Naive B cell (primary cell): ENCODE measurements around the gene RBMS1. TPM values are rescaled to one million over a fixed set of nuclear protein-coding genes. Genes with fewer than 3 reads are reported as not detected.

Experiments
- ATAC-seq, 2 donors: fragments of 150-1000 bp; cut with Tn5 transposase; 2 replicates each; pipeline ENCODE4 v1.10.0; 2021; ENCODE audit warnings: low read depth in 2 of 2, mild to moderate bottlenecking in 2 of 2, moderate library complexity in 2 of 2
- DNase-seq: peaks from one replicate; pipeline ENCODE4 v3.0.0; 2022
- H3K27ac Mint-ChIP-seq, 6 donors: one replicate each; pipeline ENCODE4 v1.8.0; 2020 to 2022; ENCODE audit warnings: mild to moderate bottlenecking in 6 of 6, mixed read lengths in 6 of 6, moderate library complexity in 5 of 6, inconsistent platforms in 2 of 6
- H3K27me3 Mint-ChIP-seq, 3 donors: one replicate each; pipeline ENCODE4 v1.8.0; 2021 to 2022; ENCODE audit warnings: mixed read lengths in 3 of 3, mild to moderate bottlenecking in 1 of 3
- H3K36me3 Mint-ChIP-seq, 2 donors: one replicate each; pipeline ENCODE4 v1.8.0; 2020 to 2022; ENCODE audit warnings: mixed read lengths in 2 of 2, inconsistent platforms in 1 of 2, mild to moderate bottlenecking in 1 of 2
- H3K4me1 Mint-ChIP-seq, 3 donors: one replicate each; pipeline ENCODE4 v1.8.0; 2020 to 2022; ENCODE audit warnings: mixed read lengths in 3 of 3, inconsistent platforms in 1 of 3, mild to moderate bottlenecking in 1 of 3, moderate library complexity in 1 of 3
- H3K4me3 Mint-ChIP-seq, 8 donors: one replicate each; pipeline ENCODE4 v1.8.0; 2020 to 2022; ENCODE audit warnings: mild to moderate bottlenecking in 8 of 8, mixed read lengths in 8 of 8, moderate library complexity in 8 of 8, inconsistent platforms in 2 of 8
- H3K9me3 Mint-ChIP-seq, 7 donors: one replicate each; pipeline ENCODE4 v1.8.0; 2020 to 2022; ENCODE audit warnings: mixed read lengths in 7 of 7, mild to moderate bottlenecking in 5 of 7, inconsistent platforms in 2 of 7, moderate library complexity in 1 of 7
- polyA plus RNA-seq, 6 donors: library from polyadenylated mRNA; unstranded; fragments of 300-500 nt; fragmentation: Illumina TruSeq; gene quantifications; one replicate each; pipeline ENCODE4 v1.2.3, GENCODE V29; 2021; ENCODE audit warnings: low read depth in 6 of 6

Gene RBMS1
- polyA plus RNA-seq, 6 donors from 2014 or later: 40.1 to 89.0 (median 49.9) TPM

DNA sequence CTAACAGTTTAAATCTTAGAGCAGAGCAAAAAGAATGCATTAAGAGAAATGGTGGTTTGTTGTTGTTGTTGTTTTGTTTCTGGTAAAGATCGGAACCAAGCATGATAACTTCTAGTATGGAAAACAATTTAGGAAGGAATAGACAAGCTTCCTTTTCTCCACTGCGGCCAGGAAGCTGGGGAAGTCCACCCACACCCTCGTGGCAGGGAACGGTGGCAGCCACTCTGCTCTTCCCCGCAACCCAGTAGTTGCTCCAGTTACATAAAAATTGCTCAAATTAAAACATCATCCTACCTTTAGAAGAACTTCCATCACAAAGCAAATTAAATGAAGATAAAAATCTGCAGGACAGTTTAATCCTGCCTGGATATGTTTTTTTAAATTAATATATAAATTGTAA is 113.0 kb downstream of the RBMS1 start:
- H3K4me1 Mint-ChIP-seq: peaks cover 39 to 60% (median 56%) of the 10 kb centered on the region in 3 donors

DNA sequence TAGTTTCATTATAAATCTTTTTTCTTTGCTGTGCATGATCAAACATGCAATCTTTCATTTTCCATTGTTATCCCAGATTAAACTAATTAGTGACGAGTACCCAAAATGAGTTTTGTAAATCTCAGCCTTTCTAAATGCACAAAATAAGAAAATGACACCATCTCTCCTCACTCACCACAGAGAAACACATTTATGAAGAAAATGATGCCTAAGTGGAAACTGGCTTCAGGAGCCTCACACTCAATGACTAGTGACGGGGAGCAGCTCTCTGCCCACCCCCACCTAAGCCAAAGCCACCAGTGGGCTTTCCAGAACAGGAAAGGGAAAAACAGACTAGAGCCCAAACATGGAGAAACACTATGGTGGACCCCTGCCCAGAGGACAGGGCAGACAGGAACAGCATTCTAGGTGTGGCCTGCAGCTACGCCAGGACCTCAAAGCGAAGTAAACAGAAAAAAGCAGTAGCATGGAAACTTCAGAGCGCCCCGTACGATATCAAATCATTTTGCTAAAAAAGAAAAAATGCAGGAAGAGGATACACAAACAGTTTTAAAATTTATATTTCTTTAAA is 113.5 kb downstream of the RBMS1 start:
- Mint-ChIP-seq H3K27me3 (no peaks in the 10 kb centered on the region), H3K27ac (peak overlapping the region in 1 of 6 donors; percentile 34), H3K4me3 (no peak overlapping the region), H3K9me3 (no peaks in the 10 kb centered on the region), H3K4me1 (peaks cover 40 to 66% (median 60%) of the 10 kb centered on the region in 3 donors), H3K36me3 (no peaks in the 10 kb centered on the region)
- ATAC-seq (no peak), DNase-seq (no peak)

More for the DNA sequence above, 113.0 kb downstream of the RBMS1 start:
- peak overlapping the region in 1 of 6 donors; percentile 20 for H3K27ac Mint-ChIP-seq
- no peak for ATAC-seq
- no peaks in the 10 kb centered on the region for H3K36me3 Mint-ChIP-seq
- no peak for DNase-seq
- H3K4me3 Mint-ChIP-seq: no peak overlapping the region
- H3K27me3 Mint-ChIP-seq: no peaks in the 10 kb centered on the region
- H3K9me3 Mint-ChIP-seq: no peaks in the 10 kb centered on the region

DNA sequence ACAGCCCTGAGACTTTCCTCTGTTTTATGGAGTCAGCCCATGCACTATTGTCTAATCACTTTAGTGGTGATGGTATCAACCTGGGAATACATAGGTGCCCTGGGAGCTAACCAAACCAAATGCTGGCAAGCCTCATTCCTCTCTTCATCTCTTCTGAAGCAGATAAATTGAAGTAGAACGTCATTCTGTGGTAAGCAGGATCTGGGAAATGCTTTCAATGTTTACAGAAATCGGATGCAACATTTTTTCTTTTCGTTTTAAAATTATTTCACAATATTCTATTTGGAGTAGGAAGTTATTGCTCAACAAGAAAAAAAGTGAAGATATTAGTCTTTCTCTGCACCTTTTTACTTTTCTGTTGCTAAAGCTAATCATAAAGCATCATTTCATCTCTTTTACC is 114.2 kb downstream of the RBMS1 start:
- Mint-ChIP-seq H3K27ac (peak overlapping the region in 1 of 6 donors; percentile 34), H3K36me3 (no peaks in the 10 kb centered on the region), H3K9me3 (no peaks in the 10 kb centered on the region), H3K4me1 (peaks cover 35 to 72% (median 60%) of the 10 kb centered on the region in 3 donors), H3K4me3 (no peak overlapping the region), H3K27me3 (no peaks in the 10 kb centered on the region)
- no peak for DNase-seq
- ATAC-seq: no peak

- Mint-ChIP-seq H3K4me3 (peak overlapping the region in 2 of 8 donors; percentile 20 to 21), H3K36me3 (no peaks in the 10 kb centered on the region), H3K9me3 (no peaks in the 10 kb centered on the region), H3K4me1 (peaks cover 55 to 83% (median 77%) of the 10 kb centered on the region in 3 donors), H3K27ac (peak overlapping the region in 2 of 6 donors; percentile 31 to 32), H3K27me3 (no peaks in the 10 kb centered on the region)
- DNase-seq: no peak
- ATAC-seq: no peak
These were observed 116.2 kb downstream of the RBMS1 start for GRCh38 chr2:160377204-160377995.

- no peaks in the 10 kb centered on the region for H3K36me3 Mint-ChIP-seq
These were observed 117.0 kb downstream of the RBMS1 start for GRCh38 chr2:160376576-160376975.

DNA sequence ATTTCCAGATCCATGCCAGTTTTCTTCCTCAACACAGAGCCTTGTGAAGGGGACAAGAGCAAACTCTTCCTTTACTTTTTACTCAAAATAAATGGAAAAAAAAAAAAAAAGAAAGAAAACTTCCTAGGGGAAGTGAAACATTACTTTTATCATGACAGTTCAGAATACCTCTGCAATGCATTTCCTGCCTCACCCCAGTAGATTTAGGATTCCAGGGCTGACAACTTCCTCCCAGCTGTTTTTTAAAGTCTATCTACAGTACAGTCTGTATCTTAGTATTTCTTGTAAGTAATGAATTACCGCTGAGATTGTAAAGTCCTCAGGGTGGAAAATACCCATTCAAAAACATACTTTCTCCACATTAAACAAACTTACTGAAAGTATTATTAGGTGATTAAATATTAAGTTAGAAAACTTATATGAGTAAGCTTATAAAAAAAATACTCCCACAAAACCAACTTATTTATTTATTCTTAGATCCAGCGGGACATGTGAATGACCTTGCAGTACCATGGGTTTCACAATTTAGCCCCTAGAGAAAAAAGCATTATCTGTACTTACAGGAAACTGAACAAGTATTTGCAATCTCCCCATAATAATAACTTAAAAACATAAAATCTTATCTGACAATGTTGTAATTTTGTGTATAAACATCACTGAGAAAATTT is 117.7 kb downstream of the RBMS1 start:
- H3K4me3 Mint-ChIP-seq: peak overlapping the region in 7 of 8 donors; percentile 31 to 73 (median 50)
- DNase-seq: peak; percentile 30
- ATAC-seq: peak; percentile 90 to 92
- H3K4me1 Mint-ChIP-seq: peaks cover 56 to 83% (median 76%) of the 10 kb centered on the region in 3 donors
- H3K27me3 Mint-ChIP-seq: no peaks in the 10 kb centered on the region
- H3K9me3 Mint-ChIP-seq: no peaks in the 10 kb centered on the region
- peak overlapping the region in 2 of 6 donors; percentile 1 to 41 for H3K27ac Mint-ChIP-seq
- H3K36me3 Mint-ChIP-seq: no peaks in the 10 kb centered on the region

More at GRCh38 chr2:160376576-160376975, 117.0 kb downstream of the RBMS1 start:
- H3K4me1 Mint-ChIP-seq: peaks cover 58 to 85% (median 77%) of the 10 kb centered on the region in 3 donors
- no peaks in the 10 kb centered on the region for H3K27me3 Mint-ChIP-seq
- H3K9me3 Mint-ChIP-seq: no peaks in the 10 kb centered on the region
- no peak for ATAC-seq
- DNase-seq: no peak
- H3K4me3 Mint-ChIP-seq: peak overlapping the region in 4 of 8 donors; percentile 2 to 50 (median 33)
- H3K27ac Mint-ChIP-seq: peak overlapping the region in 2 of 6 donors; percentile 4 to 75

GRCh38 chr2:160375037-160375436 is 118.6 kb downstream of the RBMS1 start:
- H3K27ac Mint-ChIP-seq: peak overlapping the region in 1 of 6 donors; percentile 76
- no peaks in the 10 kb centered on the region for H3K27me3 Mint-ChIP-seq
- peaks cover 47 to 81% (median 69%) of the 10 kb centered on the region in 3 donors for H3K4me1 Mint-ChIP-seq
- no peaks in the 10 kb centered on the region for H3K9me3 Mint-ChIP-seq
- no peak for ATAC-seq
- H3K36me3 Mint-ChIP-seq: no peaks in the 10 kb centered on the region
- no peak overlapping the region for H3K4me3 Mint-ChIP-seq
- DNase-seq: no peak

GRCh38 chr2:160373666-160374065 is 119.9 kb downstream of the RBMS1 start:
- peaks cover 56 to 83% (median 74%) of the 10 kb centered on the region in 3 donors for H3K4me1 Mint-ChIP-seq

DNA sequence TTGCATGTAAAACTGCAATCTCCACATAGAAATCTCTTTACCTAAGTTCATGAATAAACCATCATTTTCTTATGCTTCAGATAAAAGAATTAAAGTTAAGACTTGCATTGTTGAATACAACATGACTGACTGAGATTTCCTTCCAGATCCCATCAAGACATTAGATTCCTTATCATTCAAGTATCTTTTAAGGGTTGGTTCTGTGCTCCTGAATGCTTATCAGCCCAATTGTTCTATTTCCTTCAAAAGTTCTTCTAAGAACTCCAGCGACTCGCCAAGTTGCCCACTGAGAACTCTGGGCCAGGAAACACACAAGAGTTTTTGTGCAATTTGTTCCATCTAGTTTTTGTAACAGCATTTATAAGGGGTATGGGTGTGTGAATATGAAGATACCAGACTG is 120.3 kb downstream of the RBMS1 start:
- ATAC-seq (no peak), DNase-seq (no peak)
- H3K4me1 Mint-ChIP-seq: peaks cover 58 to 83% (median 75%) of the 10 kb centered on the region in 3 donors
- no peaks in the 10 kb centered on the region for H3K27me3 Mint-ChIP-seq
- peak overlapping the region in 2 of 8 donors; percentile 5 to 48 for H3K4me3 Mint-ChIP-seq
- H3K9me3 Mint-ChIP-seq: no peaks in the 10 kb centered on the region
- H3K36me3 Mint-ChIP-seq: no peaks in the 10 kb centered on the region
- peak overlapping the region in 2 of 6 donors; percentile 37 to 87 for H3K27ac Mint-ChIP-seq

More at GRCh38 chr2:160373666-160374065, 119.9 kb downstream of the RBMS1 start:
- ATAC-seq: no peak
- no peaks in the 10 kb centered on the region for H3K27me3 Mint-ChIP-seq
- no peaks in the 10 kb centered on the region for H3K36me3 Mint-ChIP-seq
- no peak for DNase-seq
- H3K9me3 Mint-ChIP-seq: no peaks in the 10 kb centered on the region
- H3K4me3 Mint-ChIP-seq: peak overlapping the region in 4 of 8 donors; percentile 5 to 76 (median 12)
- peak overlapping the region in 5 of 6 donors; percentile 5 to 87 (median 37) for H3K27ac Mint-ChIP-seq

GRCh38 chr2:160372585-160372984 is 121.0 kb downstream of the RBMS1 start:
- H3K27me3 Mint-ChIP-seq: no peaks in the 10 kb centered on the region
- no peak overlapping the region for H3K4me3 Mint-ChIP-seq
- no peak overlapping the region for H3K27ac Mint-ChIP-seq
- no peaks in the 10 kb centered on the region for H3K36me3 Mint-ChIP-seq
- peaks cover 65 to 88% (median 80%) of the 10 kb centered on the region in 3 donors for H3K4me1 Mint-ChIP-seq
- no peaks in the 10 kb centered on the region for H3K9me3 Mint-ChIP-seq
- ATAC-seq (no peak), DNase-seq (no peak)

GRCh38 chr2:160372010-160372356 is 121.6 kb downstream of the RBMS1 start:
- peak overlapping the region in 1 of 6 donors; percentile 59 for H3K27ac Mint-ChIP-seq
- no peak for DNase-seq

DNA sequence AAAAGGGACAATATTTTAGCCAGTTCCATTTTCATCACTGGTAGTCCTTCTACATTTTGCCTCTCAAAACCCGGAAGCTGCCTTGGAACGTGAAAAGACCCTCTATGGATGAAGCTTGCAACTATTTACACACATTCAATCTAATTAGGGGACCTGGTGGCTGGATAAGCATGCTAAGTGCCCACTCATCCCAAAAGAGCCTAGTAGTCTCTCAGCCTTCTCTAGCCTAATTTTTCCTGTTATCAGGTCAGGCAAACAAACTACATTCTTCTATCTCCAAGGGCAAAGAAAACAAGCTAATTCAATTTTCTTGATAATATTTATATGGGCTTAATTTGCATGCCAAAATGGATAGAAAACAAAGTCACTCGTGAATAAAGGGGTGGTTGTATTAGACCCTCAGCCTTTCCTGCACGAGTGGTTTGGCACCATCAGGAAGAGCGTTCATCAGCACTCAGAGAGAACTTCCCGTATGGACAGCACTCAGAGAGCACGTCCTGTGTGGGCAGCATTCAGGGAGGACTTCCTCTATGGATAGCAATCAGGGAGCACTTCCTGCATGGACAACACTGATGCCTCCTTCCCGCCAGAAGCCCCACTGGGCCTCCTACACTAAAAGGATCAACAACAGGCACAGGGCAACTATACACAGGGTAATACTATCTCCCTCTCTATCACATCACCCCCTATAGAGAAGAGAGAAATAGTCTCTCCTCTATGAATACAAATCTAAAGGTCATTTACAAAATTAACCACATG is 122.2 kb downstream of the RBMS1 start:
- Mint-ChIP-seq H3K4me1 (peaks cover 60 to 79% (median 69%) of the 10 kb centered on the region in 3 donors), H3K9me3 (no peaks in the 10 kb centered on the region), H3K36me3 (no peaks in the 10 kb centered on the region), H3K27ac (peak overlapping the region in 1 of 6 donors; percentile 47), H3K4me3 (no peak overlapping the region), H3K27me3 (no peaks in the 10 kb centered on the region)
- ATAC-seq (no peak), DNase-seq (no peak)

More at GRCh38 chr2:160372010-160372356, 121.6 kb downstream of the RBMS1 start:
- peak overlapping the region in 1 of 8 donors; percentile 4 for H3K4me3 Mint-ChIP-seq
- peaks cover 60 to 82% (median 74%) of the 10 kb centered on the region in 3 donors for H3K4me1 Mint-ChIP-seq
- no peaks in the 10 kb centered on the region for H3K9me3 Mint-ChIP-seq
- H3K27me3 Mint-ChIP-seq: no peaks in the 10 kb centered on the region
- no peaks in the 10 kb centered on the region for H3K36me3 Mint-ChIP-seq
- no peak for ATAC-seq
